OCI-LY7 (cell line): ENCODE results near the gene WDR70. TPM values are rescaled to one million over a fixed set of nuclear protein-coding genes. Genes with fewer than 3 reads are reported as not detected.
"Not testable (repeated sequence)": the region's sequence is repeated elsewhere in the genome, so short reads cannot be mapped to it uniquely, and the experiment has no call there.

Experiments used
- BruUV-seq: library from RNA; stranded (reverse); fragments of 400-500 nt; replicated peaks from 2 replicates; lab custom pipeline; 2021; lab: Mats Ljungman, UMichigan
- CTCF ChIA-PET: fragments of 300-600 bp; sonication (Branson Sonifier 250); formaldehyde crosslinking; loops from one replicate; lab custom pipeline; 2022; ENCODE audit warnings: antibody characterized with exemption; ENCODE audit not compliant: unreplicated experiment; lab: Charles Lee
- POLR2A ChIA-PET: fragments of 300-600 bp; sonication (Branson Sonifier 250); formaldehyde crosslinking; loops from one replicate; lab custom pipeline; 2022; ENCODE audit warnings: antibody characterized with exemption; lab: Charles Lee
- DNase-seq: peaks from one replicate; pipeline ENCODE4 v3.0.0-alpha.2; 2015; ENCODE audit warnings: low spot score
- H2AFZ ChIP-seq: fragments of 200-600 bp; sonication (generic), shearing (Covaris generic); 2 replicates; pipeline ENCODE4 v1.6.1; 2014; ENCODE audit warnings: mild to moderate bottlenecking, antibody characterized with exemption, low read length, moderate library complexity
- H3K27ac ChIP-seq: fragments of 200-600 bp; sonication (generic); 2 replicates; pipeline ENCODE4 v1.5.1; 2014; ENCODE audit warnings: mixed run types, low read depth, mild to moderate bottlenecking, moderate library complexity, low read length, inconsistent platforms; ENCODE audit not compliant: poor library complexity, severe bottlenecking
- H3K36me3 ChIP-seq: fragments of 200-600 bp; sonication (generic); 2 replicates; pipeline ENCODE4 v1.6.1; 2014; ENCODE audit warnings: mild to moderate bottlenecking, antibody characterized with exemption, low read length, moderate library complexity, mixed read lengths; ENCODE audit not compliant: insufficient read depth
- H3K4me1 ChIP-seq: fragments of 200-600 bp; sonication (generic); 2 replicates; pipeline ENCODE4 v1.5.1; 2014; ENCODE audit warnings: mild to moderate bottlenecking, low read length; ENCODE audit not compliant: insufficient read depth, poor library complexity, severe bottlenecking
- H3K4me2 ChIP-seq: fragments of 200-600 bp; sonication (generic); 2 replicates; pipeline ENCODE4 v1.6.1; 2014; ENCODE audit warnings: mild to moderate bottlenecking, low read length
- H3K4me3 ChIP-seq: fragments of 200-600 bp; sonication (generic); 2 replicates; pipeline ENCODE4 v1.5.1; 2014; ENCODE audit warnings: mild to moderate bottlenecking, low read depth, low read length; ENCODE audit not compliant: poor library complexity, severe bottlenecking
- H3K79me2 ChIP-seq: fragments of 200-600 bp; sonication (generic); 2 replicates; pipeline ENCODE4 v1.6.1; 2016; ENCODE audit warnings: low read depth, mild to moderate bottlenecking, low read length, moderate library complexity, mixed read lengths; ENCODE audit not compliant: insufficient read depth
- H3K9me2 ChIP-seq: fragments of 200-600 bp; sonication (generic); 2 replicates; pipeline ENCODE4 v1.6.1; 2016; ENCODE audit warnings: mild to moderate bottlenecking, low read length, mixed read lengths; ENCODE audit not compliant: insufficient read depth
- H3K9me3 ChIP-seq: fragments of 200-600 bp; sonication (generic); 2 replicates; pipeline ENCODE4 v1.6.1; 2014; ENCODE audit warnings: mild to moderate bottlenecking, mixed run types, low read length, mixed read lengths
- H4K20me1 ChIP-seq: fragments of 200-600 bp; sonication (generic); 2 replicates; pipeline ENCODE4 v1.6.1; 2014; ENCODE audit warnings: mild to moderate bottlenecking, antibody characterized with exemption, low read length, moderate library complexity, mixed read lengths; ENCODE audit not compliant: insufficient read depth
- CTCF ChIP-seq: fragments of 200-600 bp; sonication (generic); conservative IDR thresholded peaks from 2 replicates; pipeline ENCODE4 v1.5.1; 2014; ENCODE audit warnings: mild to moderate bottlenecking, antibody characterized with exemption, low read length, moderate library complexity, mixed read lengths
- EZH2phosphoT487 ChIP-seq: fragments of 200-600 bp; sonication (generic); IDR thresholded peaks from 2 replicates; pipeline ENCODE4 v1.6.1; 2018; ENCODE audit warnings: low read depth, borderline replicate concordance, mild to moderate bottlenecking, mixed run types, antibody characterized with exemption, low read length, moderate library complexity, mixed read lengths
- intact Hi-C: fragments of 100-400 bp; cut with micrococcal nuclease; formaldehyde crosslinking; loops from one replicate; pipeline ENCODE4 v1.10.0; 2022; ENCODE audit not compliant: unreplicated experiment
- total RNA-seq, 2 experiments: library from RNA; depleted of rRNA in 1 of 2; stranded (reverse); fragments of >200 nt in 1 of 2; shearing (Covaris generic) in 1 of 2; gene quantifications; 2 replicates each; pipeline ENCODE4 v1.2.3, GENCODE V29; 2014 to 2022

The WDR70 gene
- total RNA-seq, 2 experiments from 2014 or later = 26.2 to 35.4 TPM

- CTCF ChIA-PET = no interaction called here
- H3K27ac ChIP-seq = no peak overlapping the region
- no peaks in the 10 kb centered on the region for H3K9me3 ChIP-seq
- no peak for TF ChIP-seq EZH2phosphoT487
- TF ChIP-seq CTCF = no peak
- no peak for DNase-seq
- no TSS peak for BruUV-seq
- no peak overlapping the region for H3K4me2 ChIP-seq
- H2AFZ ChIP-seq = no peak overlapping the region
- H3K36me3 ChIP-seq = no peaks in the 10 kb centered on the region
- H3K9me2 ChIP-seq = no peaks in the 10 kb centered on the region
- H3K4me1 ChIP-seq = no peaks in the 10 kb centered on the region
- H3K79me2 ChIP-seq = no peaks in the 10 kb centered on the region
- no peak overlapping the region for H3K4me3 ChIP-seq
- intact Hi-C loops = no loop called here
- POLR2A ChIA-PET = interaction anchor here (0.6 kb wide), 1 partner anchor 222 kb away, joined by 4 read pairs; no protein-coding TSS in a partner anchor
- H4K20me1 ChIP-seq = no peaks in the 10 kb centered on the region
These were observed 240.2 kb downstream of the WDR70 start for GRCh38 chr5:37619353-37619752.

- BruUV-seq, CTCF ChIA-PET, H3K4me3 ChIP-seq, H4K20me1 ChIP-seq, POLR2A ChIA-PET, H3K36me3 ChIP-seq, H3K9me3 ChIP-seq, H3K79me2 ChIP-seq, H3K27ac ChIP-seq, H3K9me2 ChIP-seq, DNase-seq, H3K4me1 ChIP-seq, H2AFZ ChIP-seq, intact Hi-C loops, H3K4me2 ChIP-seq: not testable (repeated sequence)
These were observed 243.2 kb downstream of the WDR70 start for GRCh38 chr5:37622354-37622753.

- no peaks in the 10 kb centered on the region for H3K9me2 ChIP-seq
- H3K79me2 ChIP-seq = no peaks in the 10 kb centered on the region
- CTCF ChIA-PET = no interaction called here
- H3K4me3 ChIP-seq = no peak overlapping the region
- POLR2A ChIA-PET = no interaction called here
- H3K4me2 ChIP-seq = no peak overlapping the region
- TF ChIP-seq CTCF (no peak), EZH2phosphoT487 (no peak)
- no peaks in the 10 kb centered on the region for H3K4me1 ChIP-seq
- intact Hi-C loops = no loop called here
- peaks cover 13% of the 10 kb centered on the region; the same call in 1 of the 2 replicates for H3K9me3 ChIP-seq
- H4K20me1 ChIP-seq = no peaks in the 10 kb centered on the region
- no peak overlapping the region for H3K27ac ChIP-seq
- no TSS peak for BruUV-seq
- H3K36me3 ChIP-seq = no peaks in the 10 kb centered on the region
- no peak overlapping the region for H2AFZ ChIP-seq
- no peak for DNase-seq
These were observed 247.1 kb downstream of the WDR70 start for GRCh38 chr5:37626266-37626665.
